Embryonic facial prominence (tissue), 1 donor: ENCODE data around the gene INPP5E.

Experiments used
- DNase-seq: peaks from one replicate; pipeline ENCODE4 v3.0.0-alpha.2; 2016; ENCODE audit errors: extremely low spot score

The INPP5E gene

GRCh38 chr9:136439481-136440408 is at the start of gene INPP5E:
Gene INPP5E, minus strand, starts transcription at chr9:136439845. Its CDS starts 426 bp downstream, at chr9:136439419.
- no peak for DNase-seq

GRCh38 chr9:136488247-136489214 is 48.9 kb upstream of the INPP5E start:
- no peak for DNase-seq

- DNase-seq = no peak
Measured at GRCh38 chr9:136487672-136488071, 48.0 kb upstream of the INPP5E start.

GRCh38 chr9:136486823-136487620 is 47.4 kb upstream of the INPP5E start:
- DNase-seq = no peak

- DNase-seq = no peak
Measured at GRCh38 chr9:136486131-136486530, 46.5 kb upstream of the INPP5E start.

GRCh38 chr9:136485049-136486045 is 45.7 kb upstream of the INPP5E start:
- DNase-seq = no peak

GRCh38 chr9:136484153-136485048 is 44.8 kb upstream of the INPP5E start:
- no peak for DNase-seq

GRCh38 chr9:136483589-136484152 is 44.0 kb upstream of the INPP5E start:
- peak; percentile 77 for DNase-seq

- DNase-seq = peak; percentile 99
Measured at GRCh38 chr9:136482793-136483588, 43.3 kb upstream of the INPP5E start, which contains the start of gene SEC16A. Gene SEC16A, minus strand, starts transcription at chr9:136483040. Its CDS starts 5,425 bp downstream, at chr9:136477615.

- DNase-seq = no peak
Measured at GRCh38 chr9:136482046-136482792, 42.6 kb upstream of the INPP5E start.

- DNase-seq = no peak
Measured at GRCh38 chr9:136481558-136481957, 41.9 kb upstream of the INPP5E start.

GRCh38 chr9:136476369-136477150 is 36.9 kb upstream of the INPP5E start:
- no peak for DNase-seq

- DNase-seq = no peak
Measured at GRCh38 chr9:136474974-136475865, 35.6 kb upstream of the INPP5E start.

GRCh38 chr9:136474021-136474640 is 34.5 kb upstream of the INPP5E start:
- no peak for DNase-seq

GRCh38 chr9:136473354-136473721 is 33.7 kb upstream of the INPP5E start:
- DNase-seq = no peak
